GM23338 (cell line): ENCODE results near the gene HBA1. TPM values are rescaled to one million over a fixed set of nuclear protein-coding genes. Genes with fewer than 3 reads are reported as not detected.

Experiments used
- ATAC-seq: fragments of 200-7000 bp; cut with Tn5 transposase; 3 replicates; pipeline ENCODE4 v1.9.1; 2020
- DNase-seq: peaks from one replicate; pipeline ENCODE4 v3.0.0-alpha.2; 2015; ENCODE audit warnings: low spot score
- H2AFZ ChIP-seq: fragments of 200-600 bp; sonication (generic); 2 replicates; pipeline ENCODE4 v1.8.0; 2016; ENCODE audit warnings: antibody characterized with exemption, mild to moderate bottlenecking, moderate library complexity
- H3F3A ChIP-seq: fragments of 200-600 bp; sonication (generic); replicated peaks from 2 replicates; pipeline ENCODE4 v1.8.0; 2017; ENCODE audit warnings: antibody characterized with exemption, mixed run types, low read depth
- H3K27ac ChIP-seq: fragments of 200-600 bp; sonication (generic); 2 replicates; pipeline ENCODE4 v1.6.1; 2016; ENCODE audit warnings: low read depth
- H3K27me3 ChIP-seq: fragments of 200-600 bp; sonication (generic); 2 replicates; pipeline ENCODE4 v1.8.0; 2016; ENCODE audit warnings: mild to moderate bottlenecking, mixed run types, moderate library complexity; ENCODE audit not compliant: insufficient read depth
- H3K36me3 ChIP-seq: fragments of 200-600 bp; sonication (generic); 2 replicates; pipeline ENCODE4 v1.8.0; 2016; ENCODE audit warnings: mild to moderate bottlenecking; ENCODE audit not compliant: insufficient read depth
- H3K4me1 ChIP-seq: fragments of 200-600 bp; sonication (generic); 2 replicates; pipeline ENCODE4 v1.8.0; 2016; ENCODE audit warnings: mild to moderate bottlenecking, moderate library complexity; ENCODE audit not compliant: insufficient read depth
- H3K4me2 ChIP-seq: fragments of 200-600 bp; sonication (generic); 2 replicates; pipeline ENCODE4 v1.7.1; 2017; ENCODE audit warnings: mixed run types
- H3K4me3 ChIP-seq: fragments of 200-600 bp; sonication (generic); 2 replicates; pipeline ENCODE4 v1.6.1; 2016; ENCODE audit warnings: mixed run types
- H3K79me2 ChIP-seq: fragments of 200-600 bp; sonication (generic); replicated peaks from 2 replicates; pipeline ENCODE4 v1.8.0; 2017; ENCODE audit warnings: mild to moderate bottlenecking; ENCODE audit not compliant: insufficient read depth
- H3K9me2 ChIP-seq: fragments of 200-600 bp; sonication (generic); 2 replicates; pipeline ENCODE4 v1.8.0; 2017; ENCODE audit not compliant: insufficient read depth
- H4K20me1 ChIP-seq: fragments of 200-600 bp; sonication (generic); replicated peaks from 2 replicates; pipeline ENCODE4 v1.8.0; 2017; ENCODE audit warnings: mild to moderate bottlenecking; ENCODE audit not compliant: insufficient read depth
- H3K27ac Mint-ChIP-seq: 2 replicates; pipeline ENCODE4 v1.8.0; 2020; ENCODE audit warnings: inconsistent platforms, mild to moderate bottlenecking, moderate library complexity, mixed read lengths
- H3K27me3 Mint-ChIP-seq: 3 replicates; pipeline ENCODE4 v1.8.0; 2022; ENCODE audit warnings: low read depth, mild to moderate bottlenecking, moderate library complexity, mixed read lengths, inconsistent platforms; ENCODE audit not compliant: insufficient read depth, poor library complexity
- H3K36me3 Mint-ChIP-seq: 3 replicates; pipeline ENCODE4 v1.8.0; 2021; ENCODE audit warnings: low read depth, mild to moderate bottlenecking, inconsistent platforms, moderate library complexity, mixed read lengths
- H3K4me1 Mint-ChIP-seq: 3 replicates; pipeline ENCODE4 v1.8.0; 2020; ENCODE audit warnings: mild to moderate bottlenecking, inconsistent platforms, mixed read lengths
- H3K4me3 Mint-ChIP-seq: 3 replicates; pipeline ENCODE4 v1.8.0; 2021; ENCODE audit warnings: moderate library complexity, mild to moderate bottlenecking, inconsistent platforms, mixed read lengths
- H3K9me3 Mint-ChIP-seq: 3 replicates; pipeline ENCODE4 v1.8.0; 2020; ENCODE audit warnings: moderate library complexity, mild to moderate bottlenecking, inconsistent platforms, mixed read lengths
- EZH2phosphoT487 ChIP-seq: fragments of 200-600 bp; sonication (generic); IDR thresholded peaks from one replicate; pipeline ENCODE4 v1.8.1; 2018; ENCODE audit warnings: antibody characterized with exemption; ENCODE audit not compliant: unreplicated experiment
- polyA plus RNA-seq: library from polyadenylated mRNA; unstranded; fragments of >200 nt; fragmentation: Nextera tagmentation; extraction: Ambion mirVana; gene quantifications from 2 replicates; pipeline ENCODE4 v1.2.1, GENCODE V29; 2016
- total RNA-seq: library from RNA; depleted of rRNA; stranded (reverse); fragments of >200 nt; shearing (Covaris generic); gene quantifications from 2 replicates; pipeline ENCODE4 v1.2.3, GENCODE V29; 2014
- TF ChIP-seq, protein P1 (sequence below): fragments of 250-450 bp; sonication (Bioruptor Pico); IDR thresholded peaks from 2 replicates; pipeline ENCODE4 v1.5.0; 2020; ENCODE audit warnings: mild to moderate bottlenecking, moderate library complexity
- TF ChIP-seq, protein P2 (sequence below): IDR thresholded peaks from one replicate; pipeline ENCODE4 v1.6.1; 2018; ENCODE audit warnings: antibody characterized with exemption; ENCODE audit not compliant: unreplicated experiment

Gene HBA1
- total and polyA plus RNA-seq, 2 experiments from 2014 or later = 6.7 TPM; not detected in 1

DNA sequence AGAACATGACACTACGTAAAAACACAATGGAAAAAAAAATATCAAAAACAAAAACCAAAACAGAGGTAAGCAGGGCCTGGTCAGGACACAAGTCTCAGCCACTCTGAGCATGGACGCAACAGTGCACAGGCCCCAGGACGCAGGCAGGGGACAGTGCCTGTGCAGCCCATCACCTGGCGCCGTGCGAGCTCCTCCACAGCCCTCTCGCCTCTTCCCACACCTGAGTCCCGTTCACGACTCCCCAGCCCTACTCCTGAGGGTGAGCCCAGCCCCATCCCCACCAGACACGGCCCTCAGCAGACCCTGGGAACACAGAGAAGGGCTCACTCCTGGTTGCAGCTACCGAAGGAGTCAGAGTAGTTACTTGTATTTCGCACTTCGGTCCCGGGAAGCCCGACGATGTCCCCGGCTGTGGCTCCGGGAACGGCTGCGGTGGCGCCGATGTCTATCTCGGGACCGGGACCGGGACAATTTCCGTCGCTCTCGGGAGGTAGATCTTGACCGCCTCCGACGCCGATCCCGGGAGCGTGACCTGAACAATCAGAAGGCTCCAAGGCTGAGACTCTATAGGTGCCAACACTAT, 13.2 kb downstream of the HBA1 start:
- TF ChIP-seq EZH2phosphoT487 = no peak
- TF ChIP-seq, protein P1, sequence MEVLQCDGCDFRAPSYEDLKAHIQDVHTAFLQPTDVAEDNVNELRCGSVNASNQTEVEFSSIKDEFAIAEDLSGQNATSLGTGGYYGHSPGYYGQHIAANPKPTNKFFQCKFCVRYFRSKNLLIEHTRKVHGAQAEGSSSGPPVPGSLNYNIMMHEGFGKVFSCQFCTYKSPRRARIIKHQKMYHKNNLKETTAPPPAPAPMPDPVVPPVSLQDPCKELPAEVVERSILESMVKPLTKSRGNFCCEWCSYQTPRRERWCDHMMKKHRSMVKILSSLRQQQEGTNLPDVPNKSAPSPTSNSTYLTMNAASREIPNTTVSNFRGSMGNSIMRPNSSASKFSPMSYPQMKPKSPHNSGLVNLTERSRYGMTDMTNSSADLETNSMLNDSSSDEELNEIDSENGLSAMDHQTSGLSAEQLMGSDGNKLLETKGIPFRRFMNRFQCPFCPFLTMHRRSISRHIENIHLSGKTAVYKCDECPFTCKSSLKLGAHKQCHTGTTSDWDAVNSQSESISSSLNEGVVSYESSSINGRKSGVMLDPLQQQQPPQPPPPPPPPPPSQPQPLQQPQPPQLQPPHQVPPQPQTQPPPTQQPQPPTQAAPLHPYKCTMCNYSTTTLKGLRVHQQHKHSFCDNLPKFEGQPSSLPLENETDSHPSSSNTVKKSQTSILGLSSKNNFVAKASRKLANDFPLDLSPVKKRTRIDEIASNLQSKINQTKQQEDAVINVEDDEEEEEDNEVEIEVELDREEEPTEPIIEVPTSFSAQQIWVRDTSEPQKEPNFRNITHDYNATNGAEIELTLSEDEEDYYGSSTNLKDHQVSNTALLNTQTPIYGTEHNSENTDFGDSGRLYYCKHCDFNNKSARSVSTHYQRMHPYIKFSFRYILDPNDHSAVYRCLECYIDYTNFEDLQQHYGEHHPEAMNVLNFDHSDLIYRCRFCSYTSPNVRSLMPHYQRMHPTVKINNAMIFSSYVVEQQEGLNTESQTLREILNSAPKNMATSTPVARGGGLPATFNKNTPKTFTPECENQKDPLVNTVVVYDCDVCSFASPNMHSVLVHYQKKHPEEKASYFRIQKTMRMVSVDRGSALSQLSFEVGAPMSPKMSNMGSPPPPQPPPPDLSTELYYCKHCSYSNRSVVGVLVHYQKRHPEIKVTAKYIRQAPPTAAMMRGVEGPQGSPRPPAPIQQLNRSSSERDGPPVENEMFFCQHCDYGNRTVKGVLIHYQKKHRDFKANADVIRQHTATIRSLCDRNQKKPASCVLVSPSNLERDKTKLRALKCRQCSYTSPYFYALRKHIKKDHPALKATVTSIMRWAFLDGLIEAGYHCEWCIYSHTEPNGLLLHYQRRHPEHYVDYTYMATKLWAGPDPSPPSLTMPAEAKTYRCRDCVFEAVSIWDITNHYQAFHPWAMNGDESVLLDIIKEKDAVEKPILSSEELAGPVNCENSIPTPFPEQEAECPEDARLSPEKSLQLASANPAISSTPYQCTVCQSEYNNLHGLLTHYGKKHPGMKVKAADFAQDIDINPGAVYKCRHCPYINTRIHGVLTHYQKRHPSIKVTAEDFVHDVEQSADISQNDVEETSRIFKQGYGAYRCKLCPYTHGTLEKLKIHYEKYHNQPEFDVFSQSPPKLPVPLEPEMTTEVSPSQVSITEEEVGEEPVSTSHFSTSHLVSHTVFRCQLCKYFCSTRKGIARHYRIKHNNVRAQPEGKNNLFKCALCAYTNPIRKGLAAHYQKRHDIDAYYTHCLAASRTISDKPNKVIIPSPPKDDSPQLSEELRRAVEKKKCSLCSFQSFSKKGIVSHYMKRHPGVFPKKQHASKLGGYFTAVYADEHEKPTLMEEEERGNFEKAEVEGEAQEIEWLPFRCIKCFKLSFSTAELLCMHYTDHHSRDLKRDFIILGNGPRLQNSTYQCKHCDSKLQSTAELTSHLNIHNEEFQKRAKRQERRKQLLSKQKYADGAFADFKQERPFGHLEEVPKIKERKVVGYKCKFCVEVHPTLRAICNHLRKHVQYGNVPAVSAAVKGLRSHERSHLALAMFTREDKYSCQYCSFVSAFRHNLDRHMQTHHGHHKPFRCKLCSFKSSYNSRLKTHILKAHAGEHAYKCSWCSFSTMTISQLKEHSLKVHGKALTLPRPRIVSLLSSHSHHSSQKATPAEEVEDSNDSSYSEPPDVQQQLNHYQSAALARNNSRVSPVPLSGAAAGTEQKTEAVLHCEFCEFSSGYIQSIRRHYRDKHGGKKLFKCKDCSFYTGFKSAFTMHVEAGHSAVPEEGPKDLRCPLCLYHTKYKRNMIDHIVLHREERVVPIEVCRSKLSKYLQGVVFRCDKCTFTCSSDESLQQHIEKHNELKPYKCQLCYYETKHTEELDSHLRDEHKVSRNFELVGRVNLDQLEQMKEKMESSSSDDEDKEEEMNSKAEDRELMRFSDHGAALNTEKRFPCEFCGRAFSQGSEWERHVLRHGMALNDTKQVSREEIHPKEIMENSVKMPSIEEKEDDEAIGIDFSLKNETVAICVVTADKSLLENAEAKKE = no peak
- TF ChIP-seq, protein P2, sequence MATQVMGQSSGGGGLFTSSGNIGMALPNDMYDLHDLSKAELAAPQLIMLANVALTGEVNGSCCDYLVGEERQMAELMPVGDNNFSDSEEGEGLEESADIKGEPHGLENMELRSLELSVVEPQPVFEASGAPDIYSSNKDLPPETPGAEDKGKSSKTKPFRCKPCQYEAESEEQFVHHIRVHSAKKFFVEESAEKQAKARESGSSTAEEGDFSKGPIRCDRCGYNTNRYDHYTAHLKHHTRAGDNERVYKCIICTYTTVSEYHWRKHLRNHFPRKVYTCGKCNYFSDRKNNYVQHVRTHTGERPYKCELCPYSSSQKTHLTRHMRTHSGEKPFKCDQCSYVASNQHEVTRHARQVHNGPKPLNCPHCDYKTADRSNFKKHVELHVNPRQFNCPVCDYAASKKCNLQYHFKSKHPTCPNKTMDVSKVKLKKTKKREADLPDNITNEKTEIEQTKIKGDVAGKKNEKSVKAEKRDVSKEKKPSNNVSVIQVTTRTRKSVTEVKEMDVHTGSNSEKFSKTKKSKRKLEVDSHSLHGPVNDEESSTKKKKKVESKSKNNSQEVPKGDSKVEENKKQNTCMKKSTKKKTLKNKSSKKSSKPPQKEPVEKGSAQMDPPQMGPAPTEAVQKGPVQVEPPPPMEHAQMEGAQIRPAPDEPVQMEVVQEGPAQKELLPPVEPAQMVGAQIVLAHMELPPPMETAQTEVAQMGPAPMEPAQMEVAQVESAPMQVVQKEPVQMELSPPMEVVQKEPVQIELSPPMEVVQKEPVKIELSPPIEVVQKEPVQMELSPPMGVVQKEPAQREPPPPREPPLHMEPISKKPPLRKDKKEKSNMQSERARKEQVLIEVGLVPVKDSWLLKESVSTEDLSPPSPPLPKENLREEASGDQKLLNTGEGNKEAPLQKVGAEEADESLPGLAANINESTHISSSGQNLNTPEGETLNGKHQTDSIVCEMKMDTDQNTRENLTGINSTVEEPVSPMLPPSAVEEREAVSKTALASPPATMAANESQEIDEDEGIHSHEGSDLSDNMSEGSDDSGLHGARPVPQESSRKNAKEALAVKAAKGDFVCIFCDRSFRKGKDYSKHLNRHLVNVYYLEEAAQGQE = no peak
- DNase-seq = no peak
- Histone ChIP-seq H3K9me2 (no peaks in the 10 kb centered on the region), H3K36me3 (peaks cover 62% of the 10 kb centered on the region), H2AFZ (no peak overlapping the region), H3K4me3 (no peak overlapping the region), H3K4me2 (no peak overlapping the region), H3K4me1 (no peaks in the 10 kb centered on the region), H4K20me1 (peaks cover 10% of the 10 kb centered on the region), H3K27ac (no peak overlapping the region), H3F3A (peaks cover 44% of the 10 kb centered on the region), H3K79me2 (0 out of 2 replicates have a peak, but pooled peaks cover 2% of the 10 kb centered on the region), H3K27me3 (no peaks in the 10 kb centered on the region)
- Mint-ChIP-seq H3K9me3 (no peaks in the 10 kb centered on the region), H3K4me1 (no peaks in the 10 kb centered on the region), H3K36me3 (peaks cover 79% of the 10 kb centered on the region), H3K4me3 (no peak overlapping the region; the same call in 2 of the 3 replicates), H3K27ac (no peak overlapping the region), H3K27me3 (peaks cover 5% of the 10 kb centered on the region)
- ATAC-seq = no peak
